NCI-H345 treated with DMSO at 0.1 percent for 48 hours (cell line): ENCODE data around the gene MLF2.
A peak's percentile ranks its signal among the peaks of the same experiment; 100 is the strongest.
"Not testable (repeated sequence)": the region's sequence is repeated elsewhere in the genome, so short reads cannot be mapped to it uniquely, and the experiment has no call there.

ENCODE experiments used
- DNase-seq: peaks from one replicate; lab custom pipeline; 2025; ENCODE audit not compliant: unreplicated experiment; lab: John Stamatoyannopoulos, UW

The MLF2 gene

DNA sequence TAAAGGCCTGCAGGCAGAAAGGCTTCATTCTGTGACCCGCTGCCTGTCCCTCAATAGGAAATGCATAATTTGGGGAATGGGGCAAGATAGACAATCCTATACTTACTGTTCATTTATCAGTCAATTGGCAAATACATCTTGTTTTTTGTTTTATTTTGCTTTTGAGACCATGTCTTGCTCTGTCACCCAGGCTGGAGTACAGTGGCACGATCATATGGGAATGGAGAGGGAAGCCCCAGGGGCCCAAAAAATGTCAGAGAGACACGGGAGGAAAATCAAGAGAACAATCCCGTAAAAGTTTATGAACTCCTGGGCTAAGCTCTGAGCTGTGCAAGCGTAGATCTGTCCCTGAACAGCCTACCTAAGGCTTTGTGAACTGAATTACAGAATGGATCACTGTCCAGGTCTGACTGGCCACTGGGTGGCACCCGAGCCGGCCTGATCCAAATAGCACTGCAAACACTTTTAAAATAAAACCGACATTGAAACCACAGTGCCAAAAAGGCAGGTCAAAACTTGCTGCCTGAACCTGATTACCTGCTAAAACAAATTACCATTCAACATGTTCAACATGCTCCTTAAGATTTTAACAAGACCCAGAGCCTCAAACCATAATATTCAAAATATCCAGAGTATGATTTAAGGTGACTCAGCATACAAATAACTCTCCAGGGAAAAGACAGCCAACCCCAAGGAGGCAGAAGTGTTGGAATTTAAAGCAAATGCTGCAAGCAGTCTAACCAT lies 17.3 kb downstream of the MLF2 start:
- no peak for DNase-seq

DNA sequence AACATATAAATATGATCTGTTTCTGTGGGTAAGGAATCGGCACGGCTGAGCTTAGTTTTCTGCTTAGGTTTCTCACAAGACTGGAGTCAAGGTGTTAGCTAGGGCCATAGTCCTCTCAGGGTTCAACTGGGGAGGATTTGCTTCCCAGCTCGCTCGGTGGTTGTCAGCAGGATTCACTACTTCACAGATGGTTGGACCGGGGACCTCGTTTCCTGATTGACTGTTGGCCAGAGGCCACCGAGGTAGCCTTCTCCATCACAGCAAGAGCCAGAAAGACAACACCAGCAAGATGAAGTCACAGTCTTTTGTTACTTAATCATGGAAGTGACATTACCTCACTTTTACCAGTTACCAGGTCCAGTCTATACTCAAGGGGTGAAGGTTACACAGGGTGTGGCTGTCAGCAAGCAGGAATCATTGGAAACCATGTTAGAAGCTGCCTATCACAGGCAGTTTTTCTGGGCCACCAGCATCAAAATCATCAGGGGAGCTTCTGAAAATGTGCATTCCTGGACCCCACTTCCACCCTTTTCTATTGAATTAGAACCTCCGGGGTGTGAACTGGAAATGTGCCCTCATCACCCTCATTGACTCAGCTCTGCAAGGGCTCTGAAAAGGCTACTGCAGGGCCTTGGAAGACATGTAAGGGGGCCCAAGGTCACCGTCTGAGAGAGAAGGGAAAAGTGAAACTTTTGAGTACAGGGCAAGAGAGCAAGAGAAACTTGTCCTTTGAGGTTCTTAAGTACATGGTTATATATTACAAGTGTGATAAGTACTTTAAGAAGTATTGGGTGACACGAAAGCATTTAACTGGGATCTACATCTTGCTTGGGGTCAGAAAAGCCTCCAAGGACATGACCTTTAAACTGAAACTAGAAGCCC lies 18.2 kb downstream of the MLF2 start:
- no peak for DNase-seq

DNA sequence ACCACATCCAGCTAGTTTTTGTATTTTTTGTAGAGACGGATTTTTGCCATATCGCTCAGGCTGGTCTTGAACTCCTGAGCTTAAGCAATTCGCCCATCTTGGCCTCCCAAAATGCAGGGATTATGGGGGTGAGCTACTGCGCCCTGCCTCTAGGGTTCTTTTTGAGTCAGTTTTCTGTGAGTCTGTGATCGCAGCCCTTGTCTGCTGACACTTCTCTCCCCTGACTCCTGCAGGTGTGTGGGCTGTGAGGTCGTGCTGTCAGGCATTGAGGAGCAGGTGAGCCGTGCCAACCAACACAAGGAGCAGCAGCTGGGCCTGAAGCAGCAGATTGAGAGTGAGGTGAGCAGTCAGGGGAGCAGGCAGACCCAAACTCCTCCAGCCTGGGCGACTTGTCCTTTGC lies 22.8 kb downstream of the MLF2 start:
- no peak for DNase-seq

DNA sequence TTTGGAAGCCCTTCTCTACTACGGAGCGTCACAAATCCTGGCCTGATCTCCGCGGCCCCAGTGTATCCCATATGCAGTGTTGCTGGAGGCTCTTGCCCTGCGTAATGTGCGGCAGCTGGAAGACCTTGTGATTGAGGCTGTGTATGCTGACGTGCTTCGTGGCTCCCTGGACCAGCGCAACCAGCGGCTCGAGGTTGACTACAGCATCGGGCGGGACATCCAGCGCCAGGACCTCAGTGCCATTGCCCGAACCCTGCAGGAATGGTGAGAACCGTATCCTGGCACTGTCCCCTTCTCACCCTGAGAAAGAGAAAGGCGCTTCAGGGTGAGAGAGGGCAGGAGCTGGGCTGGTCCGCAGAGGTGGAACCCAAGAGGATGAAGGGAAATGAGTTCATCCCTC lies 23.8 kb downstream of the MLF2 start:
- DNase-seq, result no peak

DNA sequence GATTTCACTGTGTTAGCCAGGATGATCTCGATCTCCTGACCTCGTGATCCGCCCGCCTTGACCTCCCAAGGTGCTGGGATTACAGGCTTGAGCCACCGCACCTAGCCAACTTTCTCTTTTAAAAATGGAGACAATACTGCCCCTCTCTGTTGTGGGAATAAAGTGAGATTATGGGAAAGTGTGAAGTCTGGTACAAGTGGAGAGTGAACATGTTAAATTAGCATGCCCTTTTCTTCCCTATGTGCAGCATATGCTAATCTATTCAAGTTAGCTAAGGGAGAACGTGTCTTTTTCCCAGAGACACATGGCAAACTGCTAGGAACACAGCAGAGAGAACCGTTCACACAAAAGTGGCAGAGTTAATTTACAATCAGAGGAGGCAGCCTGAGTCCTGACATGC lies 27.6 kb downstream of the MLF2 start:
- no peak for DNase-seq

DNA sequence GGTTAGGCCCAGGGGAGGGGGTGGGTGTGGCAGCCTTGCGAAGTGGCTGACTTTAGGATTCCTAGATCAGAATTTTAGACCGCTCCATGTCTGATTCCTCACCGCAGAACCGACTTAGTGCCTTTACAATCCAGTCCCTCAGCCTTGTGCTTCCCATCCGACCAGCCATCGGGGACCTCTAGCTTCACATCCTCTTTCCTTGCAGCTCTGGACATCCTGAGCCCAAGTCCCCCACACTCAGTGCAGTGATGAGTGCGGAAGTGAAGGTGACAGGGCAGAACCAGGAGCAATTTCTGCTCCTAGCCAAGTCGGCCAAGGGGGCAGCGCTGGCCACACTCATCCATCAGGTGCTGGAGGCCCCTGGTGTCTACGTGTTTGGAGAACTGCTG lies 28.5 kb downstream of the MLF2 start:
- DNase-seq, result no peak

DNA sequence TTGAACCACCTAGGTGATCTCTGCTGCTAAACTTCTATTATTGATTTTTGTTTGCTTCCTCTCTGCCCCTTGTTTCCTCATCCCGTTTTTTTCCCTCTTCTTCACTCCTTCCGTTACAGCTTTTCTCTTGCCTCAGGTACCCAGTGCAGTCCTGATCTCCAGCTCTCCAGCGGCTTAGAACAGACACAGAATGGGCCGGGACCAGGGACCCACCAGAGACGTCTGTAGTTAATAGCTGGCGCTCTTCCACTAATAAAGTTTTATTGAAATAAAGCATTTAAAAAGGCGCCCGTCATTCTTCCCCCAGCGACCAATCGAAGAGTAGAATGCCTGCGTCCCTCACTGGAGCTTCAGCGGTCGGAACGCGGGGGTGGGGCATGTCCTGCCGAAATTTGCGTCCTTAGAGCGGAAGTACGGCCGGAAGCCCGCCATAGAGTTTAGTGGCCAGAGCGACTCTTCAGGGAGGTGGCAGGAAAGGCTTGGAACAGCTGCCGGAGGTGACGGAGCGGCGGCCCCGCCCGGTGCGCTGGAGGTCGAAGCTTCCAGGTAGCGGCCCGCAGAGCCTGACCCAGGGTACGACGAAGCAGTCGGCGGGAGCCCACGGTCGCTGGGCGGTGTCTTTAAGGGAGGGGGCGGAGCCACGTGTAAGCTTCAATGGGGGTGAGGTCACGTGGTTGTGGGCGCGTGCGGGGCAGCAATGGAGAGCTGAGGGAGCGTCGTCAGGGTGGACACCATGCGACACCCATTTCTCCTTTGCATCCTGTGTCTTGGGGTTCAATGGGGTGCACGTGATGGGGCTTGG lies 29.1 kb downstream of the MLF2 start, which contains the start of gene COPS7A:
Gene COPS7A (plus strand): TSS at position 440 of the 802 bp plus-strand sequence. CDS start 611 bp downstream, outside the sequence.
- peak; percentile 97 for DNase-seq

DNA sequence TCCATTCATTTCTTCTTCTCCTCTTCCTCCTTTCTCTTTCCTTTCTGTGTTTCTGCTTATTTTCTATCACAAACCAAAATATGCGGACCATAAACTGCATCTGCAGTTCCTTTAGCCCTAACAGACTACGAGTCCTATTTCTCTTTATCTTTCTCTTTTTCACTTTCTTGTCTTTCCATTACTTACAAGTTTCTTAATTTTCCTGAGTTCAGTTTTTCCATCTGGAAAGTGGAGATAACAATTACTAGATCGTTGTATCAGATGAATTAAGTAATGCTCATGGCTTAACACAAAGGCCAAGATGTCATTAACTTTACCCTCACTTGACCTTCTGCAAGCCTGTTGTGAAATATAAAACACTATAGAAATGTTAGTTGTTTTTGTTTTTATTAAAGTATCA lies 30.1 kb downstream of the MLF2 start:
- no peak for DNase-seq

DNA sequence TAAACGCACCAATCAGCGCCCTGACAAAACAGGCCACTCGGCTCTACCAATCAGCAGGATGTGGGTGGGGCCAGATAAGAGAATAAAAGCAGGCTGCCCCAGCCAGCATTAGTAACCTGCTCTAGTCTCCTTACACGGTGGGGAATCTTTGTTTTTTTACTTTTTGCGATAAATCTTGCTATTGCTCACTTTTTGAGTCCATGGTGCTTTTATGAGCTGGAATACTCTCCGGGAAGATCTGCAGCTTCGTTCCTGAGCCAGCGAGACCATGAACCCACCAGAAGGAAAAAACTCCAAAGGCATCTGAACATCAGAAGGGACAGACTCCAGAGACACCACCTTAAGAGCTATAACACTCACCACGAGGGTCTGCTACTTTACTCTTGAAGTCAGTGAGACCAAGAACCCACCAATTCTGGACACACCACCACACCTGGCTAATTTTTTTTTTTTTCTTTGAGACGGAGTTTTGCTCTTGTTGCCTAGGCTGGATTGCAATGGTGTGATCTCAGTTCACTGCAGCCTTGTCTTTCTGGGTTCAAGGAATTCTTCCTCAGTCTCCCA lies 36.0 kb downstream of the MLF2 start:
- DNase-seq, result no peak

DNA sequence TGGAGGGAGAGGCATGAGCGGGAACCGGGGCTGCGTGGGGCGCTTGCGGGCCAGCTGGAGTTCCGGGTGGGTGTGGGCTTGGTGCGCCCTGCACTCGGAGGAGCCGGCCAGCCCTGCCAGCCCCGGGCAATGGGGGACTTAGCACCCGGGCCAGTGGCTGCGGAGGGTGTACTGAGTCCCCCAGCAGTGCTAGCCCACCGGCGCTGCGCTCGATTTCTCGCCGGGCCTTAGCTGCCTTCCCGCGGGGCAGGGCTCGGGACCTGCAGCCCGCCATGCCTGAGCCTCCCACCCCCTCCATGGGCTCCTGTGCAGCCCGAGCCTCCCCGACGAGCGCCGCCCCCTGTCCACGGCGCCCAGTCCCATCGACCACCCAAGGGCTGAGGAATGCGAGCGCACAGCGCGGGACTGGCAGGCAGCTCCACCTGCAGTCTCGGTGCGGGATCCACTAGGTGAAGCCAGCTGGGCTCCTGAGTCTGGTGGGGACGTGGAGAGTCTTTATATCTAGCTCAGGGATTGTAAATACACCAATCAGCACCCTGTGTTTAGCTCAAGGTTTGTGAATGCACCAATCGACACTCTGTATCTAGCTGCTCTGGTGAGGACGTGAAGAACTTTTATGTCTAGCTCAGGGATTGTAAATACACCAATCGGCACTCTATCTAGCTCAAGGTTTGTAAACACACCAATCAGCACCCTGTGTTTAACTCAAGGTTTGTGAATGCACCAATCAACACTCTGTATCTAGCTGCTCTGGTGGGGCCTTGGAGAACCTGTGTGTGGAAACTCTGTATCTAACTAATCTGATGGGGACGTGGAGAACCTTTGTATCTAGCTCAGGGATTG lies 36.7 kb downstream of the MLF2 start:
- DNase-seq, result not testable (repeated sequence)

DNA sequence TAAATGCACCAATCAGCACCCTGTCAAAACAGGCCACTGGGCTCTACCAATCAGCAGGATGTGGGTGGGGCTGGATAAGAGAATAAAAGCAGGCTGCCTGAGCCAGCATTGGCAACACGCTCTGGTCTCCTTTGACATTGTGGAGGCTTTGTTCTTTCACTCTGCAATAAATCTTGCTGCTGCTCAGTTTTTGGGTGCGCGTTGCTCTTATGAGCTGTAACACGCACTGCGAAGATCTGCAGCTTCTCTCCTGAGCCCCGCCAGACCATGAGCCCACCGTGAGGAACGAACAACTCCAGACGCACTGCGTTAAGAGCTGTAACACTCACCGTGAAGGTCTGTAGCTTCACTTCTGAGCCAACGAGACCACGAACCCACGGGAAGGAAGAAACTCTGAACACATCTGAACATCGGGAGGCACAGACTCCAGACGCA lies 44.0 kb downstream of the MLF2 start:
- DNase-seq, result no peak

DNA sequence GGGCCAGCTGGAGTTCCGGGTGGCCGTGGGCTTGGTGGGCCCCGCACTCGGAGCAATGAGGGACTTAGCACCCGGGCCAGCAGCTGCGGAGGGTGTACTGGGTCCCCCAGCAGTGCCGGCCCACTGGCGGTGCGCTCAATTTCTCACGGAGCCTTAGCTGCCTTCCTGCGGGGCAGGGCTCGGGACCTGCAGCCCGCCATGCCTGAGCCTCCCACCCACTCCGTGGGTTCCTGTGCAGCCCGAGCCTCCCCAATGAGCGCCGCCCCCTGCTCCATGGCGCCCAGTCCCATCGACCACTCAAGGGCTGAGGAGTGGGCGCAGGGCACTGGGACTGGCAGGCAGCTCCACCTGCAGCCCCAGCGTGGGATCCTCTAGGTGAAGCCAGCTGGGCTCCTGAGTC lies 44.6 kb downstream of the MLF2 start:
- DNase-seq, result not testable (repeated sequence)

DNA sequence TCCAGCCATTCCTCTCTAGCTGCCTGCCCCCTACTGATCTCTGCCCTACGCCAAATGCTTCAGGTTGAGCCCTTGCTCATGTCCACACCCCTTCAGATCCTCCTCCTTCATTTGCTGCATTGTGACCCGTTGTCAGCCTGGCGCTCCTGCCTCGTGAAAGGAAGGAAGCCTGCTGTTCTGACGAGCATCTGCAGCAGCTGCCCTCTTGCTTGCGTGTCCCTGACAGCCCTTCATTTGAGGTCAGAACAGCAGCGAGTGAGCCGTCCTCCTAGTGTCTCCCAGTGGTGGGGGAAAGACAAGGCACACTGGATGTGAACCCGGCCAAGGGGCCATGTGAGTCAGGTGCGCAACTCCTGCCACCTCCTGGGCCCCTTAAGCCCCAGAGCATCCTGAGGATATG lies 49.3 kb downstream of the MLF2 start:
- no peak for DNase-seq

DNA sequence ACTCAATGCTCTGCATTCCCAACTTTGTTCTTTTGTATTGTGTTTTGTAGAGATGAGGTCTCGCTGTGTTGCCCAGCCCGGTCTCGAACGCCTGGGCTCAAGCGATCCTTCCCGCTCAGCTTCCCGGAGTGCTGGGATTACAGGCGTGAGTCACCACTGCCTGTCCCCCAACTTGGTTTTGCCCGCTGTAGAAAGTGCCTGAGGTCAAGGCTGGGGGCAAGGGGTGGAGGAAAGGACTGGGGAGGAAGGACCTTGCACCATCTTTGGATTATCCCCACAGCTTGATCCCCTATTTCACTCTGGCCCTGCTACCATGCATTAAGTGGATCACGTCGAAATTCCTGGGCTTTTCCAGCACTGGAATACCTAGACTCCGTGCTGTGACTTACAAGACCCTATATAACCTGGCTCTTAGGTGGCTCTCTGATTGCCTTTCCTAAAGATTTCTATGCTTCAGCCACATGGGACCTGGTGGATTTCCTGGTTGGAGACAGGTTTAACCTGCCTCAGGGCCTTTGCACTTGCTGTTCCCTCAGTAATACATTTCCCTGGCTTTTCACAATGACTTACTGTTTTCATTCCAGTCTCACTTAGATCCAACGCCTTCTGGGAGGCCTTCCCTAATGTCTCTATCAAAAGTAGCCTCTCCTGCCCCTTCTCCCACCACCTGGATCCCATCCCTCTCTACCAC lies 51.7 kb downstream of the MLF2 start:
- DNase-seq, result no peak

DNA sequence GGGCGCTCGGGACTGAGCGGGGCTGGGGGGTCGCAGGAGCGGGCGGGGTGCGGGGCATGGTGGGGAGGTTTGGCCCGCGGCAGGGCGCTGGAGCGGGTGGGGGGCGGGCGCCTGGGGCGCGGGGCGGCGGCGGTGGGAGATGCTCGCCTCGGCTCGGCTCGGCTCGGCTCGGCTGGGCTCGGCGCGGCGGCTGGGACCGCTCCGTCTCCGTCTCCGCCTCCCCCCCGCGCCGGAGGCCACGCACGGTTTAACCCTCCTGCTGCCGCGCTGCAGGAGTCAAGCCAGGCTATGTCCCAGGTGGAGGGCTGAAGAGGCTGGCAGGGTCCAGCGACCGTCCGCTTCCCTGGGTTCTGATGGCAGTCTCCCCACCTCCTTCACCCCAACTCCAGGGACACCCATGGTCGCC lies 52.3 kb downstream of the MLF2 start, which contains the start of gene PIANP:
Gene PIANP (minus strand): TSS at position 170 of the 406 bp plus-strand sequence. CDS start 2,754 bp downstream, outside the sequence.
- DNase-seq, result no peak

DNA sequence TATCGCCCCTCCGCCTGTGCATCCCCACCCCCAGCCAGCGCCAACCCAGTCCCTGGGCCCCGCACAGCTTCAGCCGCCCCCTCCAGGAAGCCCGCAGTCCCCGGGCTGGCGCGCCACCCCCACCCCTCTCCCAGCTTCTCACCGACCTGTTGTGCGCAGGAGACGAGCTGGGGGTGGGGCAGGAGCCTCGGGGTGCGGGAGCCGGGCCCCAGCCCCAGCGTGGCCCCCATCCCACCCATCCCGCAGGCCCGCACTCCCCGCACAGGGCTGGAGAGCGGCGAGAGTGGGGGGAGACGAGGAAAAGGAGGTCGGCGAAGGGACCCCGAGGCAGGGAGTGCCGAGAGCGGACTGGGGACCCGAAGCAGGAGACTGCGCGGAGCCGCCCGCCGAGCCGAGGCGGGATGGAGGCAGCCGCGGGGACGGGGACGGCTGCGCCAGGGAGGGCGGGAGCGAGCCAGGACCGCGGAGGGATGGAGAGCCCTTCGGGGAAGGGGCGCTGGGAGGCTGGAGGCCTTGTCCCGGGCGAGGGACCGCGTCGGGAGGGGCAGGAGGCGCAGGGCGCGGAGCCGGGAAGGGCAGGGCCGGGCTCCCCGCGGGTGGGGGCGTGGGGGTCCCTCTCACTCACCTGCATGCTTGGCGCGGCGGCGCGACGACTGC lies 52.8 kb downstream of the MLF2 start:
- no peak for DNase-seq

DNA sequence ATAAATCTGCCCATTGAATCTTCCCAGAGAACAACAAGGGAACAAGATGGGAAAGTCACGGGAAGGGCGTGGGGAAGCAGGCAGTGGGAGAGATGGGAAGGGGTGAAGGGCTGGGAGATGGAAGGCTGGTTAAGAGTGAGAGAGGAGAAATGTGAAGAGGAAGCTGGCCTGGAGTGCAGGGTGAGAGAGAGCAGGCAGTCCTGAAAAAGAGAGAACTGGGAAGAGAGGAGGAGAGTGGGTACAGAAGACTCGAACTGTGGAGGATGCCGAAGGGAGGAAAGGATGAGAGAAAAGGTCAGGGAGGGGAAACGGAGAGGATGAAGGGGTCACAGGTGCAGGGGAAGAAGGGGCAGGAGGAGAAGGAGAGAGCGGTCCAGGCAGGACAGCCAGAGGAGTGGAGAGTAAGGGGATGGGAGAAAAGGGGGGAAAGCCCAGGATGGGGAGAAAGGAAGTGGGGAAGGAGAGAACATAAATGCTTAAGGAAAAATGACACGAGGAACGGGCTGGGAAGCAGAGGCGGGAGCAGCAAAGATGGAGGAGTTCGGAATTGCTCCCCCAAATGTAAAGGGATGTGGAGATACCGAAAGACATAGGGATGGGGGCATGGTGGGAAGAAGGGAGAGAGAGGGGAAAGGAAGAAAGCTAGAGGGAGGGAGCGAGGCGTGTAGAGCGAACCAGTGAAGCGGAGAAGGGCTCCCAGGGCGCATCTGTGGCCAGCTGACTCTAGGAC lies 53.5 kb downstream of the MLF2 start:
- DNase-seq, result no peak

DNA sequence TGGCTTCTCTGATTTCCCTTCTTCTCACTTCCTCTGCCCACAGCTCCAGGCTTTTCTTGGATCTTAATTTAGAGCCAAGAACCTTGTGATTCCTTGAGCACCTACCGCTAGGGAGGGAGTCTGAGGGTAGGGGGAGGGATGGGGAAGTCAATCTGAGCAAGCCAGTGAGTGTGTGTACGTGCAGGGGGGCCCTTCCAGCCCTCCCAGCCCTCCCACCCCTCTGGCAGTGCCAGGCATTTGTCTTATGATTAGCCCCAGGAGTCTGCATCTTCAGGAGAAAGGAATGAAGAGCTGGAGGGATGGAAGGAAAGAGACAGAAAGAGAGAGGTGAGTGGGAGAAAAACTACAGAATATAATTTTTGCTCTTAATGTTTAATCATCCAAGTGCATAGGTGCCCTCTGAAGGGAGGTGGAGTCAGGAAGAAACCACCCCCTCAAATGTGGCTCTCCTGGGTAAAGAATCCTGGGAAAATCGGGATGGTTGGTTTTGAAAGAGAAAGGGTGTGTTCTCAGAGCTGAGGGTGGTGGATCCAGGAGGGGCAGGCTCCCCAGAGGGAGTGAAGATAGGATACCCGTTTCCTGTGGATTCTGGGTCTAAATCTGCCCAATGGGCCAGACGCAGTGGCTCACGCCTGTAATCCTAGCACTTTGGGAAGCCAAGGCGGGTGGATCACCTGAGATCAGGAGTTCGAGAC lies 54.4 kb downstream of the MLF2 start:
- no peak for DNase-seq
